ENCODE results near the gene FNBP1.

DNA sequence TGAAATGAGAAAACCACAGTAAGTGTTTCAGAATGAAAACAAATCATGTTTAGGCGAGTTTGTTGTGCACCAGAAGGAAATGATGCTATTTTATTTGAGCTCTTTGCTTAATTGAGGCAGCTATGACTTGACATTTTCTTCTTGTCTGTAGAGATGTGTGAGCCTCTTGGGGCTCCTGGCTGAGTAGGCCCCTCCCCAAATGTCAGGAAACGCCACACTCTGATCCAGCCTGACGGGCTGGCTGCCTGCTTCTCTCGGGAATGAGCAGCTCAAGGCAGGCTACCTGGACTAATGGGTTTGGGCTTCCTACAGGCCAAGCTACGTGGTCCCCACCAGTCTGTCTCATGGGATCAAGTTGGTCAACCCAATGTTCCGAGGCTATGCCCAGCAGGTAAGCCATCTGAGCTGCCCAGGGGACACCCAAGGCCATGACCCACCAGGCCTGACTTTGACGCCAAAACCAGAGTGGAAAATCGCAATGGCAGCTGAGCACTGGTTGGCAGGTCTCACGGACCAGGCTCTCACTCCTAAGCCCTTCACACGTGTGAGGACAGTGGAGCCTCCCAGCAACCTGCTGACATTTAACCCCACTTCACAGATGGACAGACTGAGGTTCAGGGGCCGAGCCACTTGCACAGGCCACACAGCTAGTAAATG is 177.9 kb downstream of the FNBP1 start:
- TF ChIP-seq EZH2 (IDR thresholded peaks at IDR 0.05; ENCODE audit: borderline replicate concordance): no peak
- TF ChIP-seq, protein P1, sequence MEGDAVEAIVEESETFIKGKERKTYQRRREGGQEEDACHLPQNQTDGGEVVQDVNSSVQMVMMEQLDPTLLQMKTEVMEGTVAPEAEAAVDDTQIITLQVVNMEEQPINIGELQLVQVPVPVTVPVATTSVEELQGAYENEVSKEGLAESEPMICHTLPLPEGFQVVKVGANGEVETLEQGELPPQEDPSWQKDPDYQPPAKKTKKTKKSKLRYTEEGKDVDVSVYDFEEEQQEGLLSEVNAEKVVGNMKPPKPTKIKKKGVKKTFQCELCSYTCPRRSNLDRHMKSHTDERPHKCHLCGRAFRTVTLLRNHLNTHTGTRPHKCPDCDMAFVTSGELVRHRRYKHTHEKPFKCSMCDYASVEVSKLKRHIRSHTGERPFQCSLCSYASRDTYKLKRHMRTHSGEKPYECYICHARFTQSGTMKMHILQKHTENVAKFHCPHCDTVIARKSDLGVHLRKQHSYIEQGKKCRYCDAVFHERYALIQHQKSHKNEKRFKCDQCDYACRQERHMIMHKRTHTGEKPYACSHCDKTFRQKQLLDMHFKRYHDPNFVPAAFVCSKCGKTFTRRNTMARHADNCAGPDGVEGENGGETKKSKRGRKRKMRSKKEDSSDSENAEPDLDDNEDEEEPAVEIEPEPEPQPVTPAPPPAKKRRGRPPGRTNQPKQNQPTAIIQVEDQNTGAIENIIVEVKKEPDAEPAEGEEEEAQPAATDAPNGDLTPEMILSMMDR (IDR thresholded peaks at IDR 0.05; ENCODE audit: poor library complexity): no peak
- no peak for TF ChIP-seq EZH2phosphoT487 (IDR thresholded peaks at IDR 0.05; ENCODE audit: low read depth, severe bottlenecking, unreplicated experiment)

Data from hepatocyte (in vitro differentiated cells).